Activated T-cell treated with anti-CD3 and anti-CD28 coated beads, Interleukin-2, amount 50 U/mL, for 48 hours (primary cell): ENCODE measurements around the gene LRBA.
A peak's percentile ranks its signal among the peaks of the same experiment; 100 is the strongest.

Source experiments
- DNase-seq, 2 experiments: peaks; one replicate each; pipeline ENCODE4 v3.0.0-alpha.2; 2020

LRBA gene

DNA sequence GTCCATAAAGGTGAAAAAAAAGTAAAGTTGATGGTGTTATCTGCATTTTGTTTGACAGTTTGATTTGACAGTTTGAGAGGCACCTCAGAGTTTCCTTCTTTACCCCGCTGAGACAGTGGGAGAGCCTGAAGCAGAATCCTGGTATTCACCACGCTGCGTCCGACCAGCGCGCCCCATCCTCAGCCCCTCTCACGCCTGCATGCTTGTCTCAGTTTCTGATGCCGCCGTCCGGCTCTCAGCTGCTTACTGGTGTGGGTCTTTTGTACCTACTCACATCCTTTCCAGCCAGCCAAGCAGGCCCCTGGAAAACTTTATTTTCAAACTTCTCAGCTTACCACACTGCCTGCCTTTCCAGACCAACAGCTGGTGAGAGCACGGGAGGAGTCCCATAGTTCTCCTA, 761.7 kb downstream of the LRBA start:
- DNase-seq = no peak

DNA sequence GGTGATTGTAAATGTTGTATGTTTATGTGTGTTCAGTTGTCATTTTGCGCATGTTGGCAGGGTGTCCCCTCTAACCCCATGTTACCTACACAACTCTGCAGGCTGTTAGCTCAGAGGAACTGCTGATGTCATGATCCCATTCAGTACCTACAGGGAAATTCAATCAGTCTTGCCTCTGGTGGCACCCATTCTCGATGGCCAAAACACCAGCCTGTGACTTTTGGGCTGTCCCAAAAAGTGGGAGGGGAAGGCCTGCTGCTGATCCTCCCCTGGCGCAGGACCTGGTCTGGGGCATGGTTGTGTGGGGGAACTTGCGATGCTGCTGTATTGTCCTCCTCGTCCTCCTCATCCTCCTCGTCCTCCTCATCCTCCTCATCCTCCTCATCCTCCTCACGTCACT, 762.3 kb downstream of the LRBA start:
- no peak for DNase-seq

DNA sequence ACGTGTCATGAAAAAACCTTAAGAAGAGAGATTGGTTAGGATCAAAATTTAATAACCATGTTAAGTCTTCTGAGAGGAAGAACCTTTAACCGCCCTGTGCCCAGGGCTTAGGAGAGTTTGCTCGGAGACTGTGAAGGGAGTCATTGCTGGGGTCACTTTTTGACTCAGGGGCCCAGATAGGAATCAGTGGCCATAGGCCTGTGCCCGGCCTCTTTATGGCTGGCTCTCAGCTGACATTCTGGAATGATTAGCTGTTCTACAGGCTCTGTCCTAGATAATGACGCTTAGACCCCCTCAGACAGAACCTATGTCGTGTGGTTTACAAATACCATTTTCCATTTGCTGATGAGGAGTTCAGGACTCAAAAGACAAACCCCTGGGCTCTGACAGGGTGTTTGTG, 762.8 kb downstream of the LRBA start:
- DNase-seq = no peak

DNA sequence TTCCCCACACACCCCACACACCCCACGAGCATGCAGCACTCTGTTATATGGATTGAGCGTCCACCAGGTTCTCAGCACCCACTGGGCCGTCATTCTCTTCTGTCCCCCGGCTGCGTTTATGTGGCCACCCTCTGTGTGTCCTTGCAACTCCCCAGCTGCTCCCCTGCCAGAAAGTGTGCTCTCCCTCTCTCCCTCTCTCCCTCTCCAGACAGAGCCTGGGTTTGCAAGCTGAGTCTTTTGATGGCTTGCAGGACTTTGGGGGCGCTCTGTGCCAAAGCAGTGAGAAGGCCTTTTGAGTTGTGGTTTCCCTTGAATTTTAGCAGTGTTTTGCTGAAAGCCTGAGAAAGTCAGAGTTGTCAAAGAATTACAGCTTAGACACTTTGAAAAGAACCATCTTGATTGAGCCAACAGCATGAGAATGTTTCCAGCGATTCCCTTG, 763.3 kb downstream of the LRBA start:
- no peak for DNase-seq

DNA sequence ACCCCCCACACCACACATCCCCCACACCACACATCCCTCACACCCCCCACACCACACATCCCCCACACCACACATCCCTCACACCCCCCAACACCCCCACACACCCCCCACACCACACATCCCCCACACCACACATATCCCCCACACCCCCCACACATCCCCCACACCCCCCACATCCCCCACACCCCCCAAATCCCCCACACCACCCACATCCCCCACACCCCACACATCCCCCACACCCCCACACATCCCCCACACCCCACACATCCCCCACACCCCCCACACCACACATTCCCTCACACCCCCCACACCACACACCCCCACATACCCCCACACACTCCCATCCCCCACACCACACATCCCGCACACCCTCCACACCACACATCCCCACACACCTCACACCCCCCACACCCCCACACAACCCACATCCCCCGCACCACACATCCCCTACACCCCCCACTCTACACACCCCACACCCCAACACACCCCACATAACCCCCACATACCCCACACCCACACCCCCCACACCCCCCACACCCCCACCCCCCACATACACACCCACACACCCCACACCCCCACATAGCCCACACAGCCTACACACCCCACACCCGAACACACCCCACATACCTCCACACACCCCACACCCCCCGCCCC, 764.0 kb downstream of the LRBA start:
- DNase-seq = no peak

DNA sequence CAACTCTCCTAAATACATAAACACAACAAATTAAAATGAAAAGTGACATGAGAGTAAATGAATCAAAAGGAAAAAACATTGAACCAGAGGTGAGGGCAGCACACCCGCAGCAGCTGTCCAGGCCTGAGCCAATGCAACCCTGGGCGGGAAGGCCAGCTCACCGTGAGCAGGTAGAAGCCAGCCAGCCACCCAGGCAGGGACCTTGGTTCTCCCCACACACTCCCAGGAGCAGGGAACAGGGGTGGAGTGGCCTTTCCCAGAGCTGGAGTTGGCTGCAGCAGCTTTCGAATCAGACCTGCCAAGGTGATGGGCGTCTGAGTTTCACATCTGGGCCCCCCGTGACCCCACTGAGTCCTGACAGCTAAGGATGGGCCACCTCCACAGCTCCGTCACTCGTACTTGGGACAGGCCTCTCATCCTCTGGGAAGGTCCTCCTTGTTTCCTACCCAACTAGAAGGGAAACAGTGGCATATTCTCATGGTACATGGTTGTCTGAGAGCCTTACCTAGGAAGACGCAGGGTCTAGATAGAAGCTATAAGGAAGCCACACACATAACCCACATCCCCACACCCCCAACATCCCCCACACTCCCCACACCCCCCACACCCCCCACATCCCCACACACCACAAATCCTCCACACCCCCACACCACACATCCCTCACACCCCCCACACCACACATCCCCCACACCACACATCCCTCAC, 764.6 kb downstream of the LRBA start:
- DNase-seq = no peak

DNA sequence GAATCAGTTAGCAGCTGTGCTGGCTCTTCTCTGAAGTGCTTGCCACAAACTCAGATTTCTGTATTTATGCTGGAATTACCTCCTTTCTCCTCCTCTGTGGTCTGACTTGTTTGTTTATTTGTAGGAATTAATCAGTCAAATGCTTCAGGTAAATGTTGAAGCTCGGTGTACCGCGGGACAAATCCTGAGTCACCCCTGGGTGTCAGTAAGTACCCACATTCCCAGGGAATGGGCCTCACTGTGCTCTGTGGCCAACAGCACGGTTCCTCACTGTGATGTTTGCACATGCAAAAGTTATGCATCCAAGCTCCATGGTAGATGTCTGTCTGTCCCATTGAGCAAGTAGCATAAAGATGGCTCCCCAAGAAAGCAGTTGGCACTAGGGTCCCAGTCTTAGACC, 766.9 kb downstream of the LRBA start:
- no peak for DNase-seq

DNA sequence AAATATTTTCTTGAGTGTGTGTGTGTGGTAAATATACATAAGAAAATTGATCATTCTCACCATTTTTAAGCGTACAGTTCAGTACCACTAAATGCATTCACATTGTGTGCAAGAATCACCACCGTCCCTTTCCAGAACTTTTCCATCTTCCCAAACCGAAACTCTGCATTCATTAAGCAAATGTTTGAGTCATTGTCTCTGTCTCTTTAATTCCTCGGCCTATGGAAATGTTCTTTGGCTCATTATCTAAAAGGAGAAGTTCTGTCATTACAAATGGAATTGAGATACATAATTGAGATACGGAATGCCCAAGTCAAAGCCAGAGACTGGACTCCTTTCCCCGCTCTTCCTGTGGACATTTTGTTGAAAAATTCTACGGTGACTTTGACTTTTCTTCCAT, 767.9 kb downstream of the LRBA start:
- no peak for DNase-seq

DNA sequence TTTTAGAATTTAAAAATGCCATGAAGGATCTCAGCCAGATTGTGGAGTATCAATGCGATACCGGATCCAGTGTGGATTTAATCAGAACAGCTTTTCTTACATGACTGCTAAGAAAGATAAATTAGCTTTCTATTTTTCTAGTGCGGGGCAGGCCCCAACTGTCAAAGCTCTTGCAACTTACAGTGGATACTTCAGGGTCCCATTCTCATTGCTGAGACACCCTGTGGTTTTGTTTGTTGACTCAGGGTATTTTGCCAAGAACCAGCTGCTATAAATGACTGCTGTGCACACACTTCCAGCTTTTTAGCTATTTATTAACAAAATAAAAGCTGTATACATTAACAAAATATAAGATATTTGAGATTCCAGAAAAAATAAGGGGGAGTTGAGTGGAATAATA, 770.5 kb downstream of the LRBA start:
- DNase-seq = no peak

DNA sequence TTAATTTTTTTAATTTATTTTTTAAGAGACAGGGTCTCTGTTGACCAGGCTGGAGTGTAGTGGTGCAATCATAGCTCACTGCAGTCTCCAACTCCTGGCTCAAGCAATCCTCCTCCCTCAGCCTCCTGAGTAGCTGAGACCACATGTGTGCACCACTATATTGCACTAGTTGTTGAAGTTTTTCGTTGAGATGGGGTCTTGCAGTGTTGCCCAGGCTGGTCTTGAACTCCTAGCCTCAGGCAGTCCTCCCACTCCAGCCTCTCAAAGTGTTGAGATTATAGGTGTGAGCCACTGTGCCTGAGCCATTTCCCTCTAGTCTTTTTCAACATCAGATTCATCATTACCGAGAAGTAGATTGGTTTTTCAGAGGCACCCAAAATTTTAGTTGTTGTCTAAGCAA, 771.2 kb downstream of the LRBA start:
- no peak for DNase-seq

DNA sequence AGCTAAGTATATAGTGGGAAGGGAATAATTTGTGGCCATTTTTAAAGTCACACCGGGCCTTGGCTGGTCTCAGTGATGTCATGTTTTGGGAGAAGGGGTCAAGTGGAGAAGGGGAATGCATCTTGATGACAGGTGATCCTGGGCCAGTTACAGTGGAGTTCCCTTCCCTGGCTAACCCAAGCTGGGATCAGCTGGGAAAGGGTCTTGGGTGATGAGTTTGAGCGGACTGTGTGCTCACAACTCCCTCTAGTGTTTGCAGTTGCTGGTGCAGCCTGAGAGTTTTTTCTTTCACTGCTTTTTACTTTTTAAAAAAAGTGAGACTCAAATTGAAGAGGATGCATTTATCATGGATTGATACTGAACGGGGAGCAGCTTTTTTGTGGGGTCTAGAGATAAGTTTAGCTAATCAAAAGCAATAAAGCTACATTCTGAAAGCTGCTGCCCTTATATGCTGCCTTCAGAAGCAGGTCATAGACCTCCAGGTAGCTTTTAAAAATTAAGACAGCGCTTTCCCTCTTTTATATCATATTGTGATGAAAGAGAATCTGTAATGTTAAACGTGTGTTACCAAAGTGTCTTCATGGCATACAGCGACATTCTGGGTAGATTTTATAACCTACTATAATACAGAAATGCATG, 772.1 kb downstream of the LRBA start:
- peak in 1 of 2 experiments; percentile 37 for DNase-seq

DNA sequence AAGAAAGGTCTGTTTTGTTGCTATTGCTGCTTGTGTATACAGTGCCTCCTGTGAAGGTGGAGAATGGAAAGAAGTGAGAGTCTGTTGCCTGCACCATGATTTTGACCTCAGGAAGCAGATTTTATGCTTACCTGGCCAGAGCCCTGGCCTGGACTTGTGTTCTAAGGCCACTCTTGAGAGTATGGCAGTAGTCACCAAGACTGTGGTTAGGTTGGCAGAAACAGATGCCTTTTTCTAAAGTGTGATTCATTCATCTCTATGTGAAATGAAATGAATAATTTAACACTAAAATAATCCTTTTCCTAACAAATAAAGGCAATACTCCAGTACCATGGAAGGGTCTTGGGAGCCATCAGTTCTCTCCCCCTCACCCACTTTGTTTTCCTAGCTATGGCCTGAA, 775.1 kb downstream of the LRBA start:
- DNase-seq = no peak

DNA sequence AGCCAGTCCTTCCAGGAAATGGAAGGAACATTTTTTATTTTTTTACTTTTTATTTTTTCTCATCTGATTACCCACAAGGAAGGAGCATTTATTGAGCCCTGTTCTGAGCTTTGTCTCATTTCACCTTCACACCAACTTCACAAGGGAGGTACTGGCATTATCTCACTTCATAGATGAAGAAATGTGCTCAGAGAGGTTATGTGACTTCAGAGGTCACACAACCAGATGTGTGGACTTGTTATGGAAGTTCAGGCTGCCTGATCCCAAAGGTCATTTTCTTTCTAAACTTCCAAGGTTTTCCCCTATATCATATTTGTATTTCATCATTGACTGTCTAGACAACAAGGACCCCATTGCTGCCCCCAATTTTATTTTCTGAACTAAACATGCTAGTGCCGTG, 776.5 kb downstream of the LRBA start:
- DNase-seq = no peak

DNA sequence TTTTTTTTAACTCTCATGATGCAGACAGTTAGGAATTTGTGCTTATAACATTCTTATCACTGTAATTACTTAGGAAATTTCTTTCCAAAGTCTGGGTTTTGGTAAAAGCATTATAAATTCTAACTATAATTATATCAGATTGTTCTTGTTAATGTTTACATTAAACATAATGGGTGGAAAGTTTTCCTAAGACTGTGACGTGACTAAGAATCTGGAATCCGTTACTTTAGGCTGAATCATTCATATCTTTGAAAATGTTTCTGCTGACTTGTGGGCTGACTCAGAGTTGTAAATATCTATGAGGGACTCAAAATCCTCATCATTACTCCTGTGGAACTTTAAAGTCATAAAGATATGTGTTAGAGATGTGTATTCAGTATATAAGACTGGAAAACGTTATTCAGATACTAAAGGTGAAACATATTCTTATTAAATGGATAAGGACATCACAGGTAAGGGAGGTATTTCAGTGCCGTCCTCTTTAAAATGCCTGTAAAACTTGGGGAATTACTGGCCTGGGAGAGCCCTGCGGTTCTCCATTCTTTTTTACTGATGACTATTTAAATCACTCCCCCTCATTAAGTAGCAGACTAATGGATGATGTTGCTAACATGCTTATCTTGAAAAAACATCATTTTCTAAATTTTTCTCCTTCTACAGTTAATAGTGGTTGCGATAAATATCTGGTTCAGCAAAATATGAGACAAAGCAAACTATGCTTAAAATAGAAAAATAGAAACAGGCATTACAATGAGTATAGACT, 777.8 kb downstream of the LRBA start:
- DNase-seq = no peak

DNA sequence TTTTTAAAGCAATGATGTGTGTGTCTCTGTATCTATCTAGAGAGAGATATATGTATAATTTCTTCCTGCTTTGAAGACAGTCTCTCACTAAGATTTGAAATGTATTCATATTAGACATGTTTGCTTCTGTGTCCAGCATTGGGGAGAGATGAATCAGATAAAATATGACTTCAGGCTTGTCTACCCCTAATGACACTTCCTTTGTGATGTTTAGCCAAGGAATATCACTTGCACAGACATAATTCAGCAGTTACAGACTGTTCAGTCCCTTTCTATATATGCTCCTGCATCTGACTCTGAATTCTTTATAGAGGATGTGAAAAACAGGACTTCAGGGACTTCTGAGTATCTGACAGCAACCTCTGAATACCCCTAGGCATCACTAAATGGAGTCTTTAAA, 778.5 kb downstream of the LRBA start:
- no peak for DNase-seq

DNA sequence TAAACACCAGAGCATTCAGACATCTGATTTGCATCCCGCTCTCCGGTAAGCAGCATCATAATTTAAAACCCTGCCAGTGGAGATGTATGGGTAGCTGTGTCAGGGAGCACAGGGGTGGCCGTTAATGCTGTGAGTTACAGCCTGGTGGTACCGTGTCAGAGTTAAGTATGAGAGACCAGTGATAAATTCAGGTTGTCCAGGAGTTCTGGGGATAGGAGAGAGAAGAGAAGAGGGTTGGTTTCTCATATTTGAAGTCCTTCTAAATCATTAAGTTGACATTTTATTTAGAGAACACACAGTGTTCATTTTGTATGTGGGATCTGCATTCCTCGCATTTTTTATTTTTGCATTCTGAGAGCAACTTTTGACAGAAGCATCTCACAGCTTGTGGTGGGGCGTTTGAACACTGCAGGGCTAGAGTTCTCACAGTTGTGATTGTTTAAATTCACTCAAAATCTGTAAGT, 779.2 kb downstream of the LRBA start:
- DNase-seq = no peak

DNA sequence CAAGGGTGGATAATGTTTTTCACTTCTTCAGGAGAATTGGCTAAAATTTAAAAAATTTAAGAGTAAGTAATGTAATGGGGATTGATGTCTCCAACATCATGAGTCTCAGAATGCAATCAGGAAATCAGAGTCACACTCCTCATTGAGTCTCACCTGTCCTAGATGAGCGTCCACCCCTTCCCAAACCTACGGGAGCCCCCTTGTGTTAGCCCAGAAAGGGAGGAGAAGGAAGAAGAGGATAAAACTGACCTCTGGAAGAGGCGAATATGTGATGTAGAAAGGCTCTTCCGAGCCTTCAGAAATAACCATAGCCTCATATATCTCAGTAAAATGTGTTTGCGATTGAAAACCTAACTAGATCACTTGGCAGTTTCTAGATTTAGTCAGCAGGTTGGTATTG, 779.8 kb downstream of the LRBA start:
- no peak for DNase-seq

DNA sequence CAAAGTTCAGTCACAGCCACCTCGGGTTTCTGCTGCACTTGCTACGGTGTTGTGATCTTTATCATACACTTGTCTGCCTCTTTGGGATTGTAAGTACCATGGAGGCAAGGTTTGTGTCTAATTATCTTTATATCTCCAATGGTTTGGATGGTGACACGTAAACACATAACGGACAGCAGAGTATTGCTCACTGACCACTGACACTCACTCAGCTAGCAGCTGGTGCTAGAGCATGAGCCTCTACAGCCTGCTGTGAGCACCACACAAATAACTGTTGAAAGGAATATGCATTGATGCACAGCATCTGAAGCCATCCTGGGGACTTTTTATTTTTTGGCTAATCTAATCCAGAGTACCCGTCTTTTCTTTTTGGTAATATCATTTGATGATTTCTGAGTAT, 780.8 kb downstream of the LRBA start:
- no peak for DNase-seq

DNA sequence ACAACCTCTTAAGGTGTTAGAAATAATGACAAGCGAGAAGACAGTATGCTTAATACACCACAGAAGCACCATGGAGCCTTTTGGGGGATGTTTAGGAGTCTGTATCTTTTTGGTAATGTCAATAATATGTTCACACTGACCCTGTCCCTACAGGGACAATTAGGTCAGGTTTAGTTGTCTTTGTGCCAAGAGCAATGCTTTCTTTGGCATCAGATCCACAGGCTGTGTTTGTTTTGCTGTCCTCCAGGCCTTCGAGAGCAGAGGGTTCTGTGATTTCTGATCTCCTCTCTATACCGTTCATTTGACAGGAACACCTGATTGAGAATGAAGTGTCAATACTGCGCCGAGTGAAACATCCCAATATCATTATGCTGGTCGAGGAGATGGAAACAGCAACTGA, 783.1 kb downstream of the LRBA start:
- no peak for DNase-seq

DNA sequence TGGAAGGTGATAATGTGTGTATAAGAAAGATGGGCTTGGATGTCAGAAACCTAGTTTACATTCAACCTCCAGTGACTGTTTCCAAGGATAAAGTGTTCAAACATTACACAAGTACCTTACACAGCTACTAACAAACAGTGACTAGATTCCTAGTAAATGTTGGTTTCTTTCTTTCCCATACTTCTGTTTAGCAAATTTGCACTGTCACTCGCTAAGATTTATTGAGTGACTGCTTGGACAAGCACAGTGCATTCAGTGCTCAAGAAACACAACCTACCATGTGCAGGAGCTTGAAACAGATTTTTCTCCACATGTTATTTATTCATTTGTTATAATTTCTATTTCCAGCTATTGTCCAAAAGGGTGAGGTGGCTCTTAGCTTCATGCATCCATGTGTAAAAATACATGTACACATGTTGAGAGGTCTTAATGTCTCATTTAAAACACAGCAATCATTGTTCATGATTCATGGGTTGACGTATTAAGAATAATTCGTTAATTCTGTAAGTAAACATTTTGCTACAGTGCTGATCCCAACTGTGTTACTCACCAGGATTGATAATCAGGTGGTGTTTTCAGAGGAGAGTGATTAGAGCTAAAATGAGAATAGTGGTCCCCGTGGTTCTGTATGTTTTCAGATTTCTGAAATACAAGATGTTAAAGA, 783.8 kb downstream of the LRBA start:
- no peak for DNase-seq

DNA sequence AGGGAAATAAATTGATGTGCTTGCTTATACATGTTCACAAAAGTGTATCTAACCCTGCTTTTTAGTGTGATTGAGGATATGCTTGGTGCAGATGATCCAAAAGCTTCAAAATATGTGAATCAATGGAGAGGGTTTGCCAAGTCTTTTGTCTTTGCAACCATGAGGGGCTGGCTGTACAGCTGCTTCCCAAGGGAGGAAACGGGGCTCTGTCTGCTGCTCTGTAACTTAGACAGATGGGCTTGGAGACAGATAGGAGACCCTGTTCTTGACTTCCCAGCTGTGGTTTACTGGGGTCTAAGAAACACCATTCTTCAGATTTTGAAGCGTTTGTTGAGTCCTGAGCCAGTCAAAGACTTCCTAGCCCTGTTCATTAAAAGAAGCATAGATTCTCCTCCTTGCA, 784.5 kb downstream of the LRBA start:
- DNase-seq = no peak

DNA sequence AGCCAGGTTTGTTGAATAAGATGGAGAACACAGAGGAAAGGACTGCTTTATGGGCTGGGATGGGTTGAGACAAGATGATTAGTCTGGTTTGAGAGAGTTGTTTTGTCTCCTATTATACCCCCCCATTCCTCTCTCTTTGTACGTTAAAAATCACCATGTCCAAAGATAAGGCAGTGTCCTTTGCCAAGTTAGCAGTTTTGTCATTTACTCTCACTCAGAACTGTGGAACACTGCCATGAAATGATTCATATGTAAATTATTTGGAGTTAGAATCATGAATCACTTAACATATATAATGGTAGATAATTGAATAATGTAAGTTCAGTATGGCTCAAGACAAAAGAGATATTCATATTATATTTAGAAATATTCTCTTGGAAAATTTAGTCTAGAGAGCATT, 785.6 kb downstream of the LRBA start:
- DNase-seq = no peak
